Nephron progenitor cell (in vitro differentiated cells): ENCODE measurements around the gene RCC2.
"Not testable (repeated sequence)": the region's sequence is repeated elsewhere in the genome, so short reads cannot be mapped to it uniquely, and the experiment has no call there.

Source experiments
- DNase-seq: peaks from one replicate; pipeline ENCODE4 v3.0.0; 2021
- H3K27ac Mint-ChIP-seq: 2 replicates; pipeline ENCODE4 v1.8.0; 2021; ENCODE audit warnings: mild to moderate bottlenecking, moderate library complexity, mixed read lengths
- H3K27me3 Mint-ChIP-seq: 2 replicates; pipeline ENCODE4 v1.8.0; 2021; ENCODE audit warnings: mild to moderate bottlenecking, low read depth, mixed read lengths; ENCODE audit not compliant: poor library complexity
- H3K36me3 Mint-ChIP-seq: 2 replicates; pipeline ENCODE4 v1.8.0; 2021; ENCODE audit warnings: low read depth, mixed read lengths
- H3K4me1 Mint-ChIP-seq: 2 replicates; pipeline ENCODE4 v1.8.0; 2021; ENCODE audit warnings: mixed read lengths
- H3K4me3 Mint-ChIP-seq: 2 replicates; pipeline ENCODE4 v1.8.0; 2021; ENCODE audit warnings: mild to moderate bottlenecking, moderate library complexity, mixed read lengths
- H3K9me3 Mint-ChIP-seq: 2 replicates; pipeline ENCODE4 v1.8.0; 2021; ENCODE audit warnings: mild to moderate bottlenecking, moderate library complexity, mixed read lengths
- TF ChIP-seq, protein P1 (sequence below): fragments of 200-600 bp; sonication (generic); IDR thresholded peaks from 2 replicates; pipeline ENCODE4 v1.5.0; 2021; ENCODE audit warnings: antibody characterized with exemption

RCC2 gene

DNA sequence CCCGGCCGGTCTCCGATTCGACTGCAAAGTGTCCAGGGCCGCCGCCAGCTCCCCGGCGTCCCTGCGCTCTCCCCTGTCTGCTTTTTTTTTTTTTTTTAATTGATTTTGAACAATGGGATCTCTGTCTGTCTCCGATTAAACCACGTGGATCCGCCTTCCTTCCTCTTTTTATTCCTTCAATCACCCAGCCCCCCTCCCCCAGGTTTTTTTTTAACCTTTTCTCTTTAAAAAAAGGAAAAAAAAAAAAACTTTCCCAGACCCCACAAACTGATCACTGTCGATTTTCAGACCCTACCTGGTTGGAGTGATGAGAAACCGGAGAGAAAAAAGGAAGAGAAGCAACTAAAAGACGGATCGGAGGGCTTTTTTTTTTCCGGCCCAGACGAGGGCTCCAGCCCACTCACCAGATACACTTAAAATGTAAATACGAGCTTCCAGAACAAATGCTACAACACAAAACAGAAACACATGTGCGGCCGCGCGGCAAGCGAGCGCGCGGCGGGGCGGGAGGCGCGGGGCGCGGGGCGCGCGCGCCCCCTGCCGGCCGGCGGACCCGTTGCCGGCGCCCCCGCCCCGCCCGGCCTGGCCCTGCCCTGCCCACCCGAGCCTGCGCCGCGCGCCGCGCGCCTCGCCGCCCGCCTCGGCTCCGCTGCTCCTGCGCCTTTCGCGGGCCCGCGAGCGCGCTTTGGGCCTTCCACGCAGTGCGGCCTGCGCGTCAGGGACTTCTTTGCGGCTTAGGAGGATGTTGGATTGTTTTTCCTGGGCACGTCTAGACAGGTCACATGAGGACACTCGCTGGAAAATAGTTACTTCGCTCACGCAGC, at the start of gene RCC2:
TSS of gene RCC2 (minus strand) at position 428 of the 824 bp plus-strand sequence. CDS start 1,163 bp downstream, outside the sequence.
- Mint-ChIP-seq H3K9me3 (no peaks in the 10 kb centered on the region), H3K27ac (peak within 1 kb of the TSS; percentile 98), H3K4me3 (peak within 1 kb of the TSS; percentile 96), H3K4me1 (peaks cover 53% of the 10 kb centered on the region), H3K36me3 (peaks cover 9% of the 10 kb centered on the region), H3K27me3 (peaks cover 46% of the 10 kb centered on the region)
- peak; percentile 74 for DNase-seq
- TF ChIP-seq, protein P1, sequence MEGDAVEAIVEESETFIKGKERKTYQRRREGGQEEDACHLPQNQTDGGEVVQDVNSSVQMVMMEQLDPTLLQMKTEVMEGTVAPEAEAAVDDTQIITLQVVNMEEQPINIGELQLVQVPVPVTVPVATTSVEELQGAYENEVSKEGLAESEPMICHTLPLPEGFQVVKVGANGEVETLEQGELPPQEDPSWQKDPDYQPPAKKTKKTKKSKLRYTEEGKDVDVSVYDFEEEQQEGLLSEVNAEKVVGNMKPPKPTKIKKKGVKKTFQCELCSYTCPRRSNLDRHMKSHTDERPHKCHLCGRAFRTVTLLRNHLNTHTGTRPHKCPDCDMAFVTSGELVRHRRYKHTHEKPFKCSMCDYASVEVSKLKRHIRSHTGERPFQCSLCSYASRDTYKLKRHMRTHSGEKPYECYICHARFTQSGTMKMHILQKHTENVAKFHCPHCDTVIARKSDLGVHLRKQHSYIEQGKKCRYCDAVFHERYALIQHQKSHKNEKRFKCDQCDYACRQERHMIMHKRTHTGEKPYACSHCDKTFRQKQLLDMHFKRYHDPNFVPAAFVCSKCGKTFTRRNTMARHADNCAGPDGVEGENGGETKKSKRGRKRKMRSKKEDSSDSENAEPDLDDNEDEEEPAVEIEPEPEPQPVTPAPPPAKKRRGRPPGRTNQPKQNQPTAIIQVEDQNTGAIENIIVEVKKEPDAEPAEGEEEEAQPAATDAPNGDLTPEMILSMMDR = no peak

DNA sequence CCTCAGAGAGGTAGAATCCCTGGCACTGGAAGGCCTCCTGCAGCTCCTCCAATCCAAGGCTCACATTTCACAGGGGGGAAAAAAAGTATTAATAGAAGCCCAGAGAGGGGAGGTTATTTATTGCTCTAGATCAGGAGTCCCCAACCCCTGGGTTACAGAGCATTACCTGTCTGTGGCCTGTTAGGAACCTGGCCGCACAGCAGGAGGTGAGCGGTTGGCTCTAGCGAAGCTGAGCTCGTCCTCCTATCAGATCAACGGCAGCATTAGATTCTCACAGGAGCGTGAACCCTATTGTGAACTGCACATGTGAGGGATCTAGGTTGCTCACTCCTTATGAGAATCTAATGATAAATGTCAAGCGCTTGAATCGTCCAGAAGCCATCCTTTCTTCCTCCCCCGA, 46.8 kb upstream of the RCC2 start:
- Mint-ChIP-seq H3K4me1 (peaks cover 26% of the 10 kb centered on the region), H3K9me3 (no peaks in the 10 kb centered on the region)

DNA sequence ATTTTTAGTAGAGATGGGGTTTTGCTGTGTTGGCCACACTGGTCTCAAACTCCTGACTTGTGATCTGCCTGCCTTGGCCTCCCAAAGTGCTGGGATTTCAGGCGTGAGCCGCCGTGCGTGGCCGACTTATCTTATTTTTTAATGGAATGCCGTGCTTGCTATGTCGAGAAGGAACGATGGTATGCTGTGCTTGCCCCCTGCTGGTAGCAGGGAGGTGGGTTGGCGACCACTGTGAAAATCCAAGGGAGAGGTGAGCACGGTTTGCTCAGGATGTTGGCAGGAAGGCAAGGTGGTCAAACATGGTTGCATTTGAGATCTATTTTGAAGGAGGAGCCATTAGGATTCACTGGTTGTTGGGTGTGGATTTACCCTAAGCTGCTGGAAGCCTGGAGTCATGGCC, 45.8 kb upstream of the RCC2 start:
- H3K27ac Mint-ChIP-seq = no peak overlapping the region

More for the DNA sequence above, 46.8 kb upstream of the RCC2 start:
- no peak overlapping the region for H3K27ac Mint-ChIP-seq
- no peak for DNase-seq
- TF ChIP-seq, protein P1 = no peak
- no peaks in the 10 kb centered on the region for H3K36me3 Mint-ChIP-seq
- H3K4me3 Mint-ChIP-seq = no peak overlapping the region
- peaks cover 12% of the 10 kb centered on the region for H3K27me3 Mint-ChIP-seq

DNA sequence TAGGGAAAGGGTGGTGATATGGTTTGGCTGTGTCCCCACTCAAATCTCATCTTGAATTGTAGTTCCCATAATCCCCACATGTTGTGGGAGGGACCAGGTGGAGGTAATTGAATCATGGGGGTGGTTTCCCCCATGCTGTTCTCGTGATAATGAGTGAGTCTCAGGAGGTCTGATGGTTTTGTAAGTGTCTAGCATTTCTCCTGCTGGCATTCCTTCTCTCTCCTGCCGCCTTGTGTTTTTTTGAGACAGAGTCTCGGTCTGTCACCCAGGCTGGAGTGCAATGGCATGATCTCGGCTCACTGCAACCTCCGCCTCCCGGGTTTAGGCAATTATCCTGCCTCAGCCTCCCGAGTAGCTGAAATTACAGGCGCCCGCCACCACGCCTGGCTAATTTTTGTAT, 42.5 kb upstream of the RCC2 start:
- not testable (repeated sequence) for H3K9me3 Mint-ChIP-seq, H3K4me3 Mint-ChIP-seq, H3K27ac Mint-ChIP-seq, H3K36me3 Mint-ChIP-seq, DNase-seq
- Mint-ChIP-seq H3K27me3 (peaks cover 12% of the 10 kb centered on the region), H3K4me1 (peaks cover 14% of the 10 kb centered on the region)

More for the DNA sequence above, 45.8 kb upstream of the RCC2 start:
- peaks cover 12% of the 10 kb centered on the region for H3K27me3 Mint-ChIP-seq
- TF ChIP-seq, protein P1 = peak; percentile 23
- H3K4me1 Mint-ChIP-seq = peaks cover 26% of the 10 kb centered on the region
- no peaks in the 10 kb centered on the region for H3K9me3 Mint-ChIP-seq
- peak; percentile 14 for DNase-seq
- H3K4me3 Mint-ChIP-seq = no peak overlapping the region
- no peaks in the 10 kb centered on the region for H3K36me3 Mint-ChIP-seq

DNA sequence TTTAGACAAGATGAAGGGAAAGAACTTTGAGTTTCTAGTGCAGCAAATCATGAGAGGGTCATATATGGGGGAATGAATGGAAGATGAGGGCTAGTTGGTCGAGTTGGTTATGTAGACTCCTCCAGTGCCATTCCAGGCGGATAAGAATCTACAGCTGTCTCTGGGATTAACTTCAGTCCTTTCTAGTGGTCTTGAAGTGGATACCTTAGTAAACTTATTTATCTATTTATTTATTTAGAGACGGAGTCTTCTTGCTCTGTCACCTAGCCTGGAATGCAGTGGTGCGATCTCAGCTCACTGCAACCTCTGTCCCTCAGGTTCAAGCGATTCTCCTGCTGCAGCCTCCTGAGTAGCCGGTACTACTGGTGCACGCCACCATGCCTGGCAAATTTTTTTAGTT, 41.4 kb upstream of the RCC2 start:
- H3K4me3 Mint-ChIP-seq = no peak overlapping the region
- no peak overlapping the region for H3K27ac Mint-ChIP-seq
- peaks cover 12% of the 10 kb centered on the region for H3K27me3 Mint-ChIP-seq
- H3K4me1 Mint-ChIP-seq = peaks cover 6% of the 10 kb centered on the region
- DNase-seq = no peak
- no peaks in the 10 kb centered on the region for H3K36me3 Mint-ChIP-seq
- no peaks in the 10 kb centered on the region for H3K9me3 Mint-ChIP-seq
- TF ChIP-seq, protein P1 = no peak

DNA sequence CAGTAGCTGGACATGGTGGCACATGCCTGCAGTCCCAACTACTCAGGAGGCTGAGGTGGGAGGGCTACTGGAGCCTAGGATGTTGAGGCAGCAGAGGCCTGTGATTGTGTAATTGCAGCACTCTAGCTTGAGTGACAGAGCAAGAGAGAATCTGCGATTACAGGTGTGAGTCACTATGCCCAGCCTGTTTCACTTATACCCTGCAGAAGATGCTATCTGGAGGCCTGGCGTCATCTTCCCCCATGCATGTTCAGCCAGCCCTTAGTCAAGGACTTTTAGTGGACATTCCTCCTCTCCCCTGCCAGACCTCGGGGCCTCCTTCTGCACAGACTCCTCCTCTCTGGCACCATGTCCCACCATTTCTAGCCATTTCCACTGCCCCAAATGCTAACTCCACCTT, 36.3 kb upstream of the RCC2 start:
- no peak overlapping the region for H3K4me3 Mint-ChIP-seq
- no peaks in the 10 kb centered on the region for H3K36me3 Mint-ChIP-seq
- TF ChIP-seq, protein P1 = no peak

DNA sequence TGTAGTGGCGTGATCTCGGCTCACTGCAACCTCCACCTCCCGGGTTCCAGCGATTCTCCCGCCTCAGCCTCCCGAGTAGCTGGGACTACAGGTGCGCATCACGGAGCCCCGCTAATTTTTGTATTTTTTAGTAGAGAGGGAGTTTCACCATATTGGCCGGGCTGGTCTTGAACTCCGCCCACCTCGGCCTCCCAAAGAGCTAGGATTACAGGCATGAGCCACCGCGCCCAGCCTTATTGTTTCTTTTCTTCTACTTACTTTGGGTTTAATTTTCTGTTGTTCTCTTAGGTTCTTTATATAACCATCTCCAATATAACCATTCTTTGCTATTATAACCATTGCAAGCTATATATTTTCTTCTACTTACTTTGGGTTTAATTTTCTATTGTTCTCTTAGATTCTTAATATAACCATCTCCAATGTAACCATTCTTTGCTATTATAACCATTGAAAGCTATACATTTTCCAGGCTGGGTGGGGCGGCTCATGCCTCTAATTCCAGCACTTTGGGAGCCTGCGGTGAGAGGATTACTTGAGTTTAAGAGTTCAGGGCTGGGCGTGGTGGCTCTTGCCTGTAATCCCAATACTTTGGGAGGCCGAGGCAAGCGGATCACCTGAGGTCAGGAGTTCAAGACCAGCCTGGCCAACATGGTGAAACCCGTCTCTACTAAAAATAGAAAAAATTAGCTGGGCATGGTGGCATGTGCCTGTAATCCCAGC, 35.5 kb upstream of the RCC2 start:
- H3K9me3 Mint-ChIP-seq, H3K27me3 Mint-ChIP-seq, H3K4me3 Mint-ChIP-seq: not testable (repeated sequence)

More for the DNA sequence above, 36.3 kb upstream of the RCC2 start:
- Mint-ChIP-seq H3K4me1 (no peaks in the 10 kb centered on the region), H3K27me3 (peaks cover 3% of the 10 kb centered on the region), H3K27ac (no peak overlapping the region), H3K9me3 (no peaks in the 10 kb centered on the region)
- no peak for DNase-seq

More for the DNA sequence above, 35.5 kb upstream of the RCC2 start:
- H3K4me1 Mint-ChIP-seq, DNase-seq, H3K36me3 Mint-ChIP-seq, H3K27ac Mint-ChIP-seq: not testable (repeated sequence)
